HCT116 (cell line): ENCODE results near the gene SUN5.

Experiments used
- CBX3 ChIP-seq: IDR thresholded peaks from 2 replicates; pipeline ENCODE4 v1.6.1; 2012; ENCODE audit warnings: low read depth
- CTCF ChIP-seq, 3 experiments: fragments of 200-600 bp in 1 of 3; sonication (generic) in 1 of 3; IDR thresholded peaks in 2 of 3; conservative IDR thresholded peaks in 1 of 3; 2 replicates each; pipeline ENCODE4 v1.5.1; 2012 to 2017; ENCODE audit warnings: low read depth in 2 of 3, low read length in 2 of 3, antibody characterized with exemption in 1 of 3, borderline replicate concordance in 1 of 3, control low read depth in 1 of 3, mild to moderate bottlenecking in 1 of 3, mixed read lengths in 1 of 3, mixed run types in 1 of 3, moderate library complexity in 1 of 3; ENCODE audit not compliant: insufficient read depth in 1 of 3
- EZH2 ChIP-seq: fragments of 200-600 bp; sonication (generic); IDR thresholded peaks from 2 replicates; pipeline ENCODE4 v1.6.1; 2017; ENCODE audit warnings: antibody characterized with exemption, mixed run types
- EZH2phosphoT487 ChIP-seq: fragments of 200-600 bp; IDR thresholded peaks from 2 replicates; pipeline ENCODE4 v1.6.1; 2018; ENCODE audit warnings: antibody characterized with exemption, borderline replicate concordance
- POLR2A ChIP-seq: IDR thresholded peaks from 2 replicates; pipeline ENCODE4 v1.7.0; 2011; ENCODE audit warnings: borderline replicate concordance; ENCODE audit not compliant: insufficient read depth, insufficient read length; ENCODE audit errors: extremely low read depth
- POLR2AphosphoS5 ChIP-seq: IDR thresholded peaks from 2 replicates; pipeline ENCODE4 v1.6.1; 2011; ENCODE audit warnings: mild to moderate bottlenecking, low read depth, low read length, moderate library complexity
- RAD21 ChIP-seq: IDR thresholded peaks from 2 replicates; pipeline ENCODE4 v1.6.1; 2012; ENCODE audit warnings: low read depth, mild to moderate bottlenecking
- SP1 ChIP-seq: IDR thresholded peaks from 2 replicates; pipeline ENCODE4 v1.6.1; 2012; ENCODE audit warnings: low read depth
- YY1 ChIP-seq: IDR thresholded peaks from 2 replicates; pipeline ENCODE4 v1.6.1; 2011; ENCODE audit warnings: low read length, low read depth, moderate library complexity, mild to moderate bottlenecking; ENCODE audit not compliant: insufficient replicate concordance; ENCODE audit errors: extremely low read depth
- ZNF274 ChIP-seq: fragments of 200-500 bp; sonication (Bioruptor generic); IDR thresholded peaks from 2 replicates; pipeline ENCODE4 v1.6.1; 2014; ENCODE audit warnings: mild to moderate bottlenecking, low read depth, low read length, inconsistent platforms

GRCh38 chr20:33018169-33018931 lies 14.1 kb upstream of the SUN5 start:
- TF ChIP-seq CTCF (IDR thresholded peaks at IDR 0.05 in 2 of 3, conservative IDR thresholded peaks at IDR 0.05 in 1 of 3; ENCODE audit: borderline replicate concordance in 1 of 3, insufficient read depth in 1 of 3, low read depth in 2 of 3, low read length in 2 of 3) (no peak), EZH2 (no peak), POLR2A (no peak), CBX3 (no peak), SP1 (no peak), ZNF274 (no peak), YY1 (no peak), RAD21 (no peak), EZH2phosphoT487 (no peak), POLR2AphosphoS5 (no peak)
